Lower lobe of right lung (tissue), 2 donors: ENCODE results near the gene SH3BGR. TPM values are rescaled to one million over a fixed set of nuclear protein-coding genes. Genes with fewer than 3 reads are reported as not detected.

Experiments
- ATAC-seq, 2 donors: fragments of 200-7000 bp; cut with Tn5 transposase; one replicate each; pipeline ENCODE4 v1.9.1; 2020 to 2022; ENCODE audit warnings: mild to moderate bottlenecking in 2 of 2, moderate library complexity in 2 of 2
- DNase-seq: peaks from one replicate; pipeline ENCODE4 v3.0.0-alpha.2; 2020
- H3K27ac ChIP-seq: fragments of 200-600 bp; one replicate; pipeline ENCODE4 v1.8.0; 2022
- H3K27me3 ChIP-seq: fragments of 200-600 bp; one replicate; pipeline ENCODE4 v1.8.0; 2022; ENCODE audit warnings: low read depth
- H3K36me3 ChIP-seq: fragments of 200-600 bp; one replicate; pipeline ENCODE4 v1.8.0; 2022; ENCODE audit warnings: mild to moderate bottlenecking
- H3K4me1 ChIP-seq: fragments of 200-600 bp; one replicate; pipeline ENCODE4 v1.8.0; 2022
- H3K4me3 ChIP-seq: fragments of 200-600 bp; one replicate; pipeline ENCODE4 v1.8.0; 2022; ENCODE audit warnings: mild to moderate bottlenecking
- H3K9me3 ChIP-seq: fragments of 200-600 bp; one replicate; pipeline ENCODE4 v1.8.0; 2022
- intact Hi-C: fragments of 100-400 bp; cut with DNase I; formaldehyde crosslinking; loops from one replicate; pipeline ENCODE4 v1.11.0; 2022
- total RNA-seq: library from RNA; stranded (reverse); fragmentation: NEBNext Ultra II Directional; extraction: Animal tissue kit (Norgen Biotek cat#: 25700); gene quantifications from one replicate; pipeline ENCODE4 v1.2.1, GENCODE V29; 2021
- TF ChIP-seq, protein P1 (sequence below): fragments of 200-600 bp; IDR thresholded peaks from one replicate; pipeline ENCODE4 v1.8.0; 2022; ENCODE audit warnings: antibody characterized with exemption, mild to moderate bottlenecking
- donor health status: DM: no; HTN: yes; CAD: no; lungs with severe emphysema.

The SH3BGR gene
- total RNA-seq, 1 donor from 2014 or later: 4.1 TPM

GRCh38 chr21:39503123-39503762 is 51.5 kb downstream of the SH3BGR start:
- Histone ChIP-seq H3K9me3 (no peaks in the 10 kb centered on the region), H3K4me3 (no peak overlapping the region), H3K27me3 (no peaks in the 10 kb centered on the region), H3K36me3 (no peaks in the 10 kb centered on the region), H3K4me1 (no peaks in the 10 kb centered on the region), H3K27ac (no peak overlapping the region)
- no peak for DNase-seq
- TF ChIP-seq, protein P1, sequence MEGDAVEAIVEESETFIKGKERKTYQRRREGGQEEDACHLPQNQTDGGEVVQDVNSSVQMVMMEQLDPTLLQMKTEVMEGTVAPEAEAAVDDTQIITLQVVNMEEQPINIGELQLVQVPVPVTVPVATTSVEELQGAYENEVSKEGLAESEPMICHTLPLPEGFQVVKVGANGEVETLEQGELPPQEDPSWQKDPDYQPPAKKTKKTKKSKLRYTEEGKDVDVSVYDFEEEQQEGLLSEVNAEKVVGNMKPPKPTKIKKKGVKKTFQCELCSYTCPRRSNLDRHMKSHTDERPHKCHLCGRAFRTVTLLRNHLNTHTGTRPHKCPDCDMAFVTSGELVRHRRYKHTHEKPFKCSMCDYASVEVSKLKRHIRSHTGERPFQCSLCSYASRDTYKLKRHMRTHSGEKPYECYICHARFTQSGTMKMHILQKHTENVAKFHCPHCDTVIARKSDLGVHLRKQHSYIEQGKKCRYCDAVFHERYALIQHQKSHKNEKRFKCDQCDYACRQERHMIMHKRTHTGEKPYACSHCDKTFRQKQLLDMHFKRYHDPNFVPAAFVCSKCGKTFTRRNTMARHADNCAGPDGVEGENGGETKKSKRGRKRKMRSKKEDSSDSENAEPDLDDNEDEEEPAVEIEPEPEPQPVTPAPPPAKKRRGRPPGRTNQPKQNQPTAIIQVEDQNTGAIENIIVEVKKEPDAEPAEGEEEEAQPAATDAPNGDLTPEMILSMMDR: no peak
- intact Hi-C loops: no loop called here
- ATAC-seq: no peak

DNA sequence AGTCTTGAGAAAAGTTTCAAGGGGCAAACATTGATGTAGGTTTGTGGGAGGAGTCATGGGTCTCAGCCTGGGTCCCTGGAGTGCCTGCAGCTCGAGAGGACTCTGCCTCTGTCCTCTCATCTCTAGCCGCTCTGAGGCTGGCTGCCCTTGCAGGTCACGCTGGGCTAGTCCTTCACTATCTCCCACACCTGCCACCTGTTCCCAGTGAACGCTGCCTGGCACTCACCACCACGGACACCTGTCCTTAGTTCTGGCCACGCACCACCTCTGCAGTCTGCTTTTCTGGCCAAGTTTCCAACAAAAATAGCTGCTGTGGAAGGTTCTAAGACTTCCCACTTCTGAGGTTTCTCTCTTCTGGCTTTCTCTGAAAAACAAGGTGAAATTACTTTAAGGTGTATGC is 52.5 kb downstream of the SH3BGR start:
- DNase-seq: no peak
- intact Hi-C loops: no loop called here

GRCh38 chr21:39510240-39510639 is 58.5 kb downstream of the SH3BGR start:
- no peaks in the 10 kb centered on the region for H3K36me3 ChIP-seq
- no peak for DNase-seq
- H3K9me3 ChIP-seq: no peaks in the 10 kb centered on the region
- TF ChIP-seq, protein P1: no peak
- intact Hi-C loops: no loop called here
- no peaks in the 10 kb centered on the region for H3K27me3 ChIP-seq
- ATAC-seq: no peak
- H3K27ac ChIP-seq: no peak overlapping the region
- H3K4me3 ChIP-seq: no peak overlapping the region
- no peaks in the 10 kb centered on the region for H3K4me1 ChIP-seq

More for the DNA sequence above, 52.5 kb downstream of the SH3BGR start:
- Histone ChIP-seq H3K4me3 (no peak overlapping the region), H3K36me3 (no peaks in the 10 kb centered on the region), H3K27ac (no peak overlapping the region), H3K27me3 (no peaks in the 10 kb centered on the region), H3K4me1 (no peaks in the 10 kb centered on the region), H3K9me3 (no peaks in the 10 kb centered on the region)
- ATAC-seq: no peak
- TF ChIP-seq, protein P1: no peak

DNA sequence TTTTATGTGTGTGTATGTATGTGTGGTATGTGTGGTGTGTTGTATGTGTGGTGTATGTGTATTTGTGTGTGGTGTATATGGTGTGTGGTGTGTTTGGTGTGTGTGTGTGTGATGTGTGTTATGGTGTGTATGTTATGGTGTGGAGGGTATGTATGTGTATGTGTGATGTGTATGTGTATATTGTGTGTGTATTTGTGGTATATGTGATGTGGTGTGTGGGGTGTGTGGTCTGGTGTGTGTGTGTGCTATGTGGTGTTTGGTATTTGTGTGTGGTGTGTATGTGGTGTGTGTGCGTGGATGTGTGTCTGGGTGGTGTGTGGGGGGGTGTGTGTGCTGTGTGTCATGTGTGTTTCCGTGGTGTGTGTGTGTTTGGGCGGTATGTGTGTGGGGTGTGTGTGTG is 59.3 kb downstream of the SH3BGR start:
- ATAC-seq: no peak

GRCh38 chr21:39513735-39514134 is 62.0 kb downstream of the SH3BGR start:
- DNase-seq: no peak
- ATAC-seq: no peak
- Histone ChIP-seq H3K27me3 (no peaks in the 10 kb centered on the region), H3K9me3 (no peaks in the 10 kb centered on the region), H3K4me1 (no peaks in the 10 kb centered on the region), H3K4me3 (no peak overlapping the region), H3K27ac (no peak overlapping the region), H3K36me3 (no peaks in the 10 kb centered on the region)
- intact Hi-C loops: no loop called here
- TF ChIP-seq, protein P1: no peak

More for the DNA sequence above, 59.3 kb downstream of the SH3BGR start:
- intact Hi-C loops: no loop called here
- Histone ChIP-seq H3K27ac (no peak overlapping the region), H3K9me3 (no peaks in the 10 kb centered on the region), H3K36me3 (no peaks in the 10 kb centered on the region), H3K4me1 (no peaks in the 10 kb centered on the region), H3K4me3 (no peak overlapping the region), H3K27me3 (no peaks in the 10 kb centered on the region)
- no peak for DNase-seq
- TF ChIP-seq, protein P1: no peak
